Ascending aorta (tissue), 2 donors: ENCODE data around the gene OSGIN1. TPM values are rescaled to one million over a fixed set of nuclear protein-coding genes. Genes with fewer than 3 reads are reported as not detected.

ENCODE experiments used
- DNase-seq, 2 donors: peaks; one replicate each; pipeline ENCODE4 v3.0.0-alpha.2; 2019; ENCODE audit warnings: low spot score in 2 of 2
- H3K27ac ChIP-seq, 2 donors: fragments of 200-600 bp; sonication (generic); one replicate each; pipeline ENCODE4 v1.5.1; 2016 to 2017; ENCODE audit warnings: mild to moderate bottlenecking in 1 of 2
- H3K27me3 ChIP-seq: fragments of 200-600 bp; sonication (generic); one replicate; pipeline ENCODE4 v1.5.1; 2017
- H3K36me3 ChIP-seq, 2 donors: fragments of 200-600 bp; sonication (generic); one replicate each; pipeline ENCODE4 v1.5.1; 2016
- H3K4me1 ChIP-seq, 2 donors: fragments of 200-600 bp; sonication (generic); one replicate each; pipeline ENCODE4 v1.5.1; 2016 to 2017; ENCODE audit warnings: mild to moderate bottlenecking in 1 of 2
- H3K4me3 ChIP-seq, 2 donors: fragments of 200-600 bp; sonication (generic); one replicate each; pipeline ENCODE4 v1.5.1; 2016 to 2017; ENCODE audit warnings: mild to moderate bottlenecking in 1 of 2
- H3K9me3 ChIP-seq, 2 donors: fragments of 200-600 bp; sonication (generic); one replicate each; pipeline ENCODE4 v1.5.1; 2016
- intact Hi-C: fragments of 100-400 bp; cut with DNase I; formaldehyde crosslinking; loops from one replicate; pipeline ENCODE4 v1.15.1; 2023
- total RNA-seq: library from RNA; depleted of rRNA; stranded (reverse); fragments of >200 nt; gene quantifications from one replicate; pipeline ENCODE4 v1.1.0, GENCODE V29; 2016
- TF ChIP-seq, protein P1 (sequence below), 3 experiments: fragments of 200-600 bp in 2 of 3; fragments of 450-650 bp in 1 of 3; sonication (generic) in 2 of 3; IDR thresholded peaks; one replicate each; pipeline ENCODE4 v1.5.1; 2016 to 2019; ENCODE audit warnings: antibody characterized with exemption in 3 of 3, mild to moderate bottlenecking in 1 of 3, moderate library complexity in 1 of 3

Gene OSGIN1
- total RNA-seq, 1 donor from 2014 or later = 7.8 TPM

DNA sequence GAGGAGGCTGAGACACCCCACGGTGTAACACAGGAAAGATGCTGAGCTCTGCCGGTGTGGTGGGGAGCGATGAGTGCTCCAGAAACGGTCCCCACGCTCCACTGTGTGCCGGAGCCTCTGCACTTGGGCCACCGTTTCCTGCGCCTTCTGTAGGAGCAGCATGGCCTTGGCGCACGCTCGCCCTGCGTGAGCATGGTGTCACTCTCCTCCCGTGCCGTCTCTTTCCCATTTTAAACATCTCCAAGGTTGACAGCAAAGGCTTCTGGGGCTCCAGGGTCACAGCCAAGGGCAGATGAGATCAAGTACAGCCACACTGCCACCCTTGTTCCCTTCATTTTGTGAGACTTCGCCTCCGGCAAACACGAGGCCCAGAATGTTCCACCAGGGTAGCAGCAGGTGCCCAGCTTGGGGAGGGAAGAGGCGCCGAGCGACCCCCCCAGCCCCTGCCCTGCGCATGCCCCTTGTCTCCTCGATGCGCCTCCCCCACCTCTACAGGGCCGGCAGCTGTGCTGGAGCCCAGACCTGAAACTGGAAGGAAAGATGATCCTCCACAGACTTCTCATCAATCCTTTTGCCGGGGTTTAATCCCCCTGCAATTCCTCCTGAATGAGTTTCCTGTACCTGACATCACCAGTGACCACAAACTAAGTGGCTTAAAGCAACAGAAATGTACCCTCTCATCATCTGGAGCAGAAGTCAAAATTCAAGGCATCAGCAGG, 19.9 kb upstream of the OSGIN1 start:
- Histone ChIP-seq H3K4me1 (no peaks in the 10 kb centered on the region), H3K36me3 (peaks cover 0 to 7% of the 10 kb centered on the region in 2 donors), H3K27me3 (no peaks in the 10 kb centered on the region), H3K9me3 (no peaks in the 10 kb centered on the region), H3K4me3 (no peak overlapping the region), H3K27ac (no peak overlapping the region)
- DNase-seq = no peak
- TF ChIP-seq, protein P1, sequence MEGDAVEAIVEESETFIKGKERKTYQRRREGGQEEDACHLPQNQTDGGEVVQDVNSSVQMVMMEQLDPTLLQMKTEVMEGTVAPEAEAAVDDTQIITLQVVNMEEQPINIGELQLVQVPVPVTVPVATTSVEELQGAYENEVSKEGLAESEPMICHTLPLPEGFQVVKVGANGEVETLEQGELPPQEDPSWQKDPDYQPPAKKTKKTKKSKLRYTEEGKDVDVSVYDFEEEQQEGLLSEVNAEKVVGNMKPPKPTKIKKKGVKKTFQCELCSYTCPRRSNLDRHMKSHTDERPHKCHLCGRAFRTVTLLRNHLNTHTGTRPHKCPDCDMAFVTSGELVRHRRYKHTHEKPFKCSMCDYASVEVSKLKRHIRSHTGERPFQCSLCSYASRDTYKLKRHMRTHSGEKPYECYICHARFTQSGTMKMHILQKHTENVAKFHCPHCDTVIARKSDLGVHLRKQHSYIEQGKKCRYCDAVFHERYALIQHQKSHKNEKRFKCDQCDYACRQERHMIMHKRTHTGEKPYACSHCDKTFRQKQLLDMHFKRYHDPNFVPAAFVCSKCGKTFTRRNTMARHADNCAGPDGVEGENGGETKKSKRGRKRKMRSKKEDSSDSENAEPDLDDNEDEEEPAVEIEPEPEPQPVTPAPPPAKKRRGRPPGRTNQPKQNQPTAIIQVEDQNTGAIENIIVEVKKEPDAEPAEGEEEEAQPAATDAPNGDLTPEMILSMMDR (IDR thresholded peaks at IDR 0.05) = no peak
- intact Hi-C loops = no loop called here

GRCh38 chr16:83933885-83934683, 19.0 kb upstream of the OSGIN1 start:
- Histone ChIP-seq H3K36me3 (peaks cover 0 to 1% of the 10 kb centered on the region in 2 donors), H3K9me3 (no peaks in the 10 kb centered on the region), H3K27ac (no peak overlapping the region), H3K27me3 (no peaks in the 10 kb centered on the region), H3K4me1 (no peaks in the 10 kb centered on the region), H3K4me3 (no peak overlapping the region)
- intact Hi-C loops = no loop called here
- no peak for DNase-seq
- TF ChIP-seq, protein P1 (IDR thresholded peaks at IDR 0.05) = no peak

DNA sequence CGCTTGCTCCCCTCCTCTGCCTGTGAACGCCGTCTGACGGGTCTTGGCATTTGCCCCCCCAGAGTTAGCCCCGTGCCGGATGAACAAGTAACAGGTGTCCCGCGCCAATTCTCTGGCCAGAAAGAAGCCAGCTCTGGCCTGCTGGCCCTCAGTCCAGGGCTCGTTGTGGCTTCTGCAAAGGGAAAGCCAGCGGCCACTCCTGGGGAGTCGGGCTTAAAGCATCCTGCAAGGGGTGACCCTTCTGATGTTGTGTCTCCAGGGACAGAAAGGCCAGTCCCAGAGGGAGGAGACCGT, 18.4 kb upstream of the OSGIN1 start:
- H3K4me1 ChIP-seq = no peaks in the 10 kb centered on the region
- DNase-seq = no peak
- H3K27me3 ChIP-seq = no peaks in the 10 kb centered on the region
- H3K36me3 ChIP-seq = no peaks in the 10 kb centered on the region
- H3K27ac ChIP-seq = no peak overlapping the region
- intact Hi-C loops = no loop called here
- no peak overlapping the region for H3K4me3 ChIP-seq
- TF ChIP-seq, protein P1 (IDR thresholded peaks at IDR 0.05) = no peak
- no peaks in the 10 kb centered on the region for H3K9me3 ChIP-seq

DNA sequence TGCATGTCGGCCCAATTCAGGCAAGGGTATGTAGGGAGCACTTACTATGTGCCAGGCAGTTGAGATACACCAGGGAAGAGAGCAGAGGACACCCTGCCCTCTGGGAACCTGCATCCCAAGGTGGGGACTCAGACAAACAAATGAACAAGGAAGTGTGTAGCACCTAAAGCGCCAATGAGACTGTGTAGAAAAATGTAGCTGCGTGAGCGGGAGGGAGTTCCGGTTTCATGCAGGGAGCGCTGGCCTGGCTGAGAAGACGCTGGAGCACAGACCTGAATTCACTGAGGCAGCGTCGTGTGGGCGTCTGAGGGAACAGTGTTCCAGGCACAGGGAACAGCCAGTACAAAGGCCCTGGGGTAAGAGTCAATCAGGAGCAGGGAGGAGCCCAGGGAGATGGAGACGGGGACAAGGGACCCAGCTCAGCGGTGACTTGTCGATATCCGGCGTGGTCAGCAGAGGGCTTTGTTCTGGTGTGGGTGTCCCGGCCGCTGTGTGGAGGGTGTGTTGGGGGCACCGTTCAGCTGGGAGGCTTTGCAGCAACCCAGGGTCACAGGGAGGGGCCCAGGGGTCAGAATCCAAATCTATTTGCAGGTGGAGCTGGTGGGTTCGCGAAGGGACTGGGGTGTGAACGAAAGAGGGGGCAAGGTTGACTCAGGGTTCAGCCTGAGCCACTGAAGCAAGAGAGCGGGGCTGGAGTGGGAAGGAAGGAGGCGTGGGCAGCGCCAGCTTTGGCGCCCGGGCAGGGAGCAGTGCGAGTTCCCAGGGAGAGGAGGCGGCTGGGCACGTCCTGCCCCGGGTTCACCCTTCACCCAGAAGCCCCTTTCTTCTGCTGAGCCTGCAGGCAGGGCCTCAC, 17.8 kb upstream of the OSGIN1 start:
- no peak overlapping the region for H3K27ac ChIP-seq
- no peaks in the 10 kb centered on the region for H3K4me1 ChIP-seq
- no peaks in the 10 kb centered on the region for H3K36me3 ChIP-seq
- intact Hi-C loops = no loop called here
- no peak overlapping the region for H3K4me3 ChIP-seq
- no peaks in the 10 kb centered on the region for H3K9me3 ChIP-seq
- DNase-seq = no peak
- TF ChIP-seq, protein P1 (IDR thresholded peaks at IDR 0.05) = no peak
- no peaks in the 10 kb centered on the region for H3K27me3 ChIP-seq

- H3K27me3 ChIP-seq = no peaks in the 10 kb centered on the region
- H3K9me3 ChIP-seq = no peaks in the 10 kb centered on the region
- TF ChIP-seq, protein P1 (IDR thresholded peaks at IDR 0.05) = no peak
- no peak for DNase-seq
- no peaks in the 10 kb centered on the region for H3K4me1 ChIP-seq
- no peaks in the 10 kb centered on the region for H3K36me3 ChIP-seq
- H3K4me3 ChIP-seq = no peak overlapping the region
- intact Hi-C loops = no loop called here
- H3K27ac ChIP-seq = no peak overlapping the region
These were observed 17.2 kb upstream of the OSGIN1 start for GRCh38 chr16:83935858-83936255.
